Karpas-422 (cell line): ENCODE data around the gene SNX10. TPM values are rescaled to one million over a fixed set of nuclear protein-coding genes. Genes with fewer than 3 reads are reported as not detected.

Experiments used
- total RNA-seq: library from RNA; depleted of rRNA; stranded (reverse); fragments of >200 nt; shearing (Covaris generic); gene quantifications from 2 replicates; pipeline ENCODE4 v1.2.3, GENCODE V29; 2014; ENCODE audit warnings: low replicate concordance; rRNA removed

SNX10 gene
- total RNA-seq, 1 experiment from 2014 or later = 24.2 TPM

Other genes with a start within 250 kb of the SNX10 start
- gene NFE2L3, start 139.7 kb upstream of the SNX10 start, total RNA-seq = not detected in 2 replicates
- gene HNRNPA2B1, start 91.1 kb upstream of the SNX10 start, total RNA-seq = 145 and 197 TPM in 2 replicates
- gene CBX3, start 90.1 kb upstream of the SNX10 start, total RNA-seq = 111 and 168 TPM in 2 replicates